GM12864 (cell line): ENCODE results near the gene MYMX.

Experiments
- DNase-seq: peaks from one replicate; pipeline ENCODE4 v3.0.0-alpha.2; 2011; ENCODE audit warnings: low read depth
- H3K4me3 ChIP-seq: 2 replicates; pipeline ENCODE4 v1.5.1; 2011; ENCODE audit warnings: mild to moderate bottlenecking, low read depth, low read length, control low read depth
- CTCF ChIP-seq: IDR thresholded peaks from 2 replicates; pipeline ENCODE4 v1.5.1; 2011; ENCODE audit warnings: low read depth, mild to moderate bottlenecking, moderate library complexity, low read length, control low read depth, inconsistent platforms; ENCODE audit errors: missing control alignments

MYMX gene

GRCh38 chr6:44243345-44243744 lies 26.6 kb downstream of the MYMX start:
- no peak overlapping the region for H3K4me3 ChIP-seq
- no peak for DNase-seq
- TF ChIP-seq CTCF, result no peak

- DNase-seq, result no peak
- peak overlapping the region; percentile 92 for H3K4me3 ChIP-seq
- no peak for TF ChIP-seq CTCF
Observed at GRCh38 chr6:44245391-44245911, 28.7 kb downstream of the MYMX start.

DNA sequence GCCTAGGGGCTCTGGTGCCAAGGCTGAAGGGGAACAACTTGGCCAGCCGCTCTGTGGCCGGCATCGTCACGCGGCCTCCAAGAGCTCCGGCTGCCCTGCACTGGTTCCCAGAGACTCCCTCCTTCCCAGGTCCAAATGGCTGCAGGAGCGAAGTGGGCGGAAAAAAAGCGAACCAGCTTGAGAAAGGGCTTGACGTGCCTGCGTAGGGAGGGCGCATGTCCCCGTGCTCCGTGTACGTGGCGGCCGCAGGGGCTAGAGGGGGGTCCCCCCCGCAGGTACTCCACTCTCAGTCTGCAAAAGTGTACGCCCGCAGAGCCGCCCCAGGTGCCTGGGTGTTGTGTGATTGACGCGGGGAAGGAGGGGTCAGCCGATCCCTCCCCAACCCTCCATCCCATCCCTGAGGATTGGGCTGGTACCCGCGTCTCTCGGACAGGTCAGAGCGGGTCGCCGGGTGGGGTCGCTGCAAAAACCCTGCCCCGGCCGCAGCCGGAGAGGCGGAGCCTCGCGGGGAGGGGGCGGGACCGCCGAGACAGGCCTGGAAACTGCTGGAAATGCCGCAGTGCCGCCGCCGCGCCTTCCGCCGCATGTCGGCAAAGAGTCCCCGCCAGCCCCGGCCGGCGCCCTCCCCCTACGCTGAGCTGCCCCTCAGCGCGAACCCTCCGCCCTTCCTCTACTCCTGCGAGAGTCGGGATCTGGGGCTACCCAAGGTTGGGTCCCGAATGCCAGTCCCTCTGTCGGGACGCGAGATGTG lies 29.4 kb downstream of the MYMX start:
- TF ChIP-seq CTCF, result no peak
- peak overlapping the region; percentile 92 for H3K4me3 ChIP-seq
- DNase-seq, result no peak

DNA sequence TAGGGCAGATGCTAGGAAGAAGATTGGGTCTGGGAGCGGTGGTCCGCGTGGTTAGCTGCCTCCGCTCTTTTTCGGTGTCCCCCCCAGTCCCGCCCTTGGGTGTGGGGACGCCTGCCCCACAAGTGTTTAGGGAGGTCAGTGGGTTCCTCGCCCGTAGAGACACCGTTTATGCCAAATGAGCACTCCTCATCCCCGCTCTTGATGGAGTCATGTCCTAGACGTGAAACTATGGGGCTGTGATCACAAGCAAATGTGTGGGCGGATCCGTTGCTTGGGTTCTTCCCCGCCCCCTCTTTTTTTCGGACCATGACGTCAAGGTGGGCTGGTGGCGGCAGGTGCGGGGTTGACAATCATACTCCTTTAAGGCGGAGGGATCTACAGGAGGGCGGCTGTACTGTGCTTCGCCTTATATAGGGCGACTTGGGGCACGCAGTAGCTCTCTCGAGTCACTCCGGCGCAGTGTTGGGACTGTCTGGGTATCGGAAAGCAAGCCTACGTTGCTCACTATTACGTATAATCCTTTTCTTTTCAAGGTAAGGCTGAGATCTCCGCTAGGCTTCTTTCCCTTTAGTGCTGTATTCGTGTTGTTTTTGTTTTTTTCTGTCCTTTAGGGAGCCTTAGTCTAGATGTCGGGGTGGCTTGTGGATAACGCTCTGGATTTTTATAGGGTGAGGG lies 30.1 kb downstream of the MYMX start, which contains the start of gene HSP90AB1:
Gene HSP90AB1 (plus strand): TSS at position 439 of the 675 bp plus-strand sequence. CDS start 1,529 bp downstream, outside the sequence.
- peak; percentile 99 for DNase-seq
- TF ChIP-seq CTCF, result no peak
- peak within 1 kb of the TSS; percentile 92 for H3K4me3 ChIP-seq

GRCh38 chr6:44247338-44248302 lies 30.9 kb downstream of the MYMX start:
- DNase-seq, result no peak
- no peak for TF ChIP-seq CTCF
- peak overlapping the region; percentile 92 for H3K4me3 ChIP-seq

GRCh38 chr6:44248579-44248978 lies 31.9 kb downstream of the MYMX start:
- DNase-seq, result no peak
- no peak for TF ChIP-seq CTCF
- H3K4me3 ChIP-seq, result peak overlapping the region; percentile 92
